DND-41 (cell line): ENCODE measurements around the gene ACAA1.

Source experiments
- ATAC-seq: fragments of 200-7000 bp; cut with Tn5 transposase; 3 replicates; pipeline ENCODE4 v1.9.1; 2021; ENCODE audit warnings: low read depth; ENCODE audit not compliant: insufficient read depth
- DNase-seq: peaks from one replicate; pipeline ENCODE4 v3.0.0-alpha.2; 2020
- H2AFZ ChIP-seq: 2 replicates; pipeline ENCODE4 v1.6.0; 2012; ENCODE audit warnings: low read depth, low read length
- H3K27ac ChIP-seq: 2 replicates; pipeline ENCODE4 v1.5.1; 2012; ENCODE audit warnings: low read length, inconsistent platforms
- H3K27me3 ChIP-seq: fragments of 200-600 bp; sonication (generic); 2 replicates; pipeline ENCODE4 v1.6.0; 2012; ENCODE audit warnings: low read length, mild to moderate bottlenecking, inconsistent platforms; ENCODE audit not compliant: insufficient read depth, poor library complexity
- H3K36me3 ChIP-seq: 2 replicates; pipeline ENCODE4 v1.5.1; 2012; ENCODE audit warnings: low read length, inconsistent platforms; ENCODE audit not compliant: insufficient read depth
- H3K4me1 ChIP-seq: 2 replicates; pipeline ENCODE4 v1.5.1; 2012; ENCODE audit warnings: mild to moderate bottlenecking, low read length; ENCODE audit not compliant: insufficient read depth
- H3K4me2 ChIP-seq: 2 replicates; pipeline ENCODE4 v1.6.0; 2012; ENCODE audit warnings: mild to moderate bottlenecking, moderate library complexity, low read length, inconsistent platforms; ENCODE audit not compliant: insufficient read depth
- H3K4me3 ChIP-seq, 2 experiments: fragments of 200-600 bp in 1 of 2; shearing (Covaris generic) in 1 of 2; 2 replicates each; pipeline ENCODE4 v1.5.1; 2012 to 2016; ENCODE audit warnings: inconsistent platforms in 2 of 2, low read length in 2 of 2, mild to moderate bottlenecking in 2 of 2, low read depth in 1 of 2, moderate library complexity in 1 of 2
- H3K79me2 ChIP-seq: 2 replicates; pipeline ENCODE4 v1.6.0; 2012; ENCODE audit warnings: low read length, inconsistent platforms; ENCODE audit not compliant: insufficient read depth
- H3K9ac ChIP-seq: 2 replicates; pipeline ENCODE4 v1.6.0; 2012; ENCODE audit warnings: low read depth, mild to moderate bottlenecking, inconsistent platforms, low read length, moderate library complexity
- H3K9me3 ChIP-seq: 2 replicates; pipeline ENCODE4 v1.5.1; 2012; ENCODE audit warnings: low read length, moderate library complexity, mild to moderate bottlenecking, inconsistent platforms; ENCODE audit not compliant: insufficient read depth, severe bottlenecking
- H4K20me1 ChIP-seq: 2 replicates; pipeline ENCODE4 v1.6.0; 2012; ENCODE audit warnings: low read length; ENCODE audit not compliant: insufficient read depth
- EZH2 ChIP-seq: IDR thresholded peaks from 3 replicates; pipeline ENCODE4 v1.6.1; 2012; ENCODE audit warnings: borderline replicate concordance, low read depth, mild to moderate bottlenecking, moderate library complexity, low read length, inconsistent platforms; ENCODE audit not compliant: severe bottlenecking
- TF ChIP-seq, protein P1 (sequence below): IDR thresholded peaks from 2 replicates; pipeline ENCODE4 v1.5.1; 2012; ENCODE audit warnings: borderline replicate concordance, low read length, moderate library complexity, mild to moderate bottlenecking; ENCODE audit not compliant: poor library complexity, severe bottlenecking; ENCODE audit errors: extremely low read depth

The ACAA1 gene

DNA sequence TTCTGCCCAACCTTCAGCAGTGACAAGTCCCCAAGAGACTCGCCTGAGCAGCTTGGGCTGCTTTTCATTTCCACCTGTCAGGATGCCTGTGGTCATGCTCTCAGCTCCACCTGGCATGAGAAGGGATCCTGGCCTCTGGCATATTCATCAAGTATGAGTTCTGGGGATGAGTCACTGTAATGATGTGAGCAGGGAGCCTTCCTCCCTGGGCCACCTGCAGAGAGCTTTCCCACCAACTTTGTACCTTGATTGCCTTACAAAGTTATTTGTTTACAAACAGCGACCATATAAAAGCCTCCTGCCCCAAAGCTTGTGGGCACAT lies 5.0 kb upstream of the ACAA1 start:
- Histone ChIP-seq H3K4me1 (peaks cover 26% of the 10 kb centered on the region), H3K27me3 (no peaks in the 10 kb centered on the region), H4K20me1 (no peaks in the 10 kb centered on the region), H3K9me3 (peaks cover 5% of the 10 kb centered on the region), H3K4me3 (no peak overlapping the region), H2AFZ (no peak overlapping the region), H3K27ac (no peak overlapping the region), H3K36me3 (peaks cover 25% of the 10 kb centered on the region), H3K4me2 (no peak overlapping the region), H3K9ac (no peak overlapping the region), H3K79me2 (peaks cover 23% of the 10 kb centered on the region)
- DNase-seq (no peak), ATAC-seq (no peak)
- TF ChIP-seq, protein P1, sequence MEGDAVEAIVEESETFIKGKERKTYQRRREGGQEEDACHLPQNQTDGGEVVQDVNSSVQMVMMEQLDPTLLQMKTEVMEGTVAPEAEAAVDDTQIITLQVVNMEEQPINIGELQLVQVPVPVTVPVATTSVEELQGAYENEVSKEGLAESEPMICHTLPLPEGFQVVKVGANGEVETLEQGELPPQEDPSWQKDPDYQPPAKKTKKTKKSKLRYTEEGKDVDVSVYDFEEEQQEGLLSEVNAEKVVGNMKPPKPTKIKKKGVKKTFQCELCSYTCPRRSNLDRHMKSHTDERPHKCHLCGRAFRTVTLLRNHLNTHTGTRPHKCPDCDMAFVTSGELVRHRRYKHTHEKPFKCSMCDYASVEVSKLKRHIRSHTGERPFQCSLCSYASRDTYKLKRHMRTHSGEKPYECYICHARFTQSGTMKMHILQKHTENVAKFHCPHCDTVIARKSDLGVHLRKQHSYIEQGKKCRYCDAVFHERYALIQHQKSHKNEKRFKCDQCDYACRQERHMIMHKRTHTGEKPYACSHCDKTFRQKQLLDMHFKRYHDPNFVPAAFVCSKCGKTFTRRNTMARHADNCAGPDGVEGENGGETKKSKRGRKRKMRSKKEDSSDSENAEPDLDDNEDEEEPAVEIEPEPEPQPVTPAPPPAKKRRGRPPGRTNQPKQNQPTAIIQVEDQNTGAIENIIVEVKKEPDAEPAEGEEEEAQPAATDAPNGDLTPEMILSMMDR = no peak
- no peak for TF ChIP-seq EZH2

DNA sequence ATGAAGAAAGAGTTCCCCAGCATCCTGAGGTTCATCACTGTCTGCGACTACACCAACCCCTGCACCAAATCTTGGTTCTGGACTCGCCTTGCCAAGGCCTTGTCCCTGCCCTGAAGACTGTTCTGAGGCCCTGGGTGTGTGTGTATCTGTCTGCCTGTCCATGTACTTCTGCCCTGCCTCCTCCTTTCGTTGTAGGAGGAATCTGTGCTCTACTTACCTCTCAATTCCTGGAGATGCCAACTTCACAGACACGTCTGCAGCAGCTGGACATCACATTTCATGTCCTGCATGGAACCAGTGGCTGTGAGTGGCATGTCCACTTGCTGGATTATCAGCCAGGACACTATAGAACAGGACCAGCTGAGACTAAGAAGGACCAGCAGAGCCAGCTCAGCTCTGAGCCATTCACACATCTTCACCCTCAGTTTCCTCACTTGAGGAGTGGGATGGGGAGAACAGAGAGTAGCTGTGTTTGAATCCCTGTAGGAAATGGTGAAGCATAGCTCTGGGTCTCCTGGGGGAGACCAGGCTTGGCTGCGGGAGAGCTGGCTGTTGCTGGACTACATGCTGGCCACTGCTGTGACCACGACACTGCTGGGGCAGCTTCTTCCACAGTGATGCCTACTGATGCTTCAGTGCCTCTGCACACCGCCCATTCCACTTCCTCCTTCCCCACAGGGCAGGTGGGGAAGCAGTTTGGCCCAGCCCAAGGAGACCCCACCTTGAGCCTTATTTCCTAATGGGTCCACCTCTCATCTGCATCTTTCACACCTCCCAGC lies 4.4 kb upstream of the ACAA1 start:
- peaks cover 28% of the 10 kb centered on the region for H3K79me2 ChIP-seq
- H3K9me3 ChIP-seq = peaks cover 5% of the 10 kb centered on the region
- TF ChIP-seq, protein P1 = no peak
- TF ChIP-seq EZH2 = no peak
- H3K9ac ChIP-seq = no peak overlapping the region
- no peak overlapping the region for H3K4me2 ChIP-seq
- H2AFZ ChIP-seq = no peak overlapping the region
- H3K4me1 ChIP-seq = peaks cover 27% of the 10 kb centered on the region
- ATAC-seq = no peak
- H3K4me3 ChIP-seq = no peak overlapping the region
- no peaks in the 10 kb centered on the region for H4K20me1 ChIP-seq
- H3K36me3 ChIP-seq = peaks cover 25% of the 10 kb centered on the region
- DNase-seq = no peak
- H3K27ac ChIP-seq = no peak overlapping the region
- H3K27me3 ChIP-seq = no peaks in the 10 kb centered on the region

DNA sequence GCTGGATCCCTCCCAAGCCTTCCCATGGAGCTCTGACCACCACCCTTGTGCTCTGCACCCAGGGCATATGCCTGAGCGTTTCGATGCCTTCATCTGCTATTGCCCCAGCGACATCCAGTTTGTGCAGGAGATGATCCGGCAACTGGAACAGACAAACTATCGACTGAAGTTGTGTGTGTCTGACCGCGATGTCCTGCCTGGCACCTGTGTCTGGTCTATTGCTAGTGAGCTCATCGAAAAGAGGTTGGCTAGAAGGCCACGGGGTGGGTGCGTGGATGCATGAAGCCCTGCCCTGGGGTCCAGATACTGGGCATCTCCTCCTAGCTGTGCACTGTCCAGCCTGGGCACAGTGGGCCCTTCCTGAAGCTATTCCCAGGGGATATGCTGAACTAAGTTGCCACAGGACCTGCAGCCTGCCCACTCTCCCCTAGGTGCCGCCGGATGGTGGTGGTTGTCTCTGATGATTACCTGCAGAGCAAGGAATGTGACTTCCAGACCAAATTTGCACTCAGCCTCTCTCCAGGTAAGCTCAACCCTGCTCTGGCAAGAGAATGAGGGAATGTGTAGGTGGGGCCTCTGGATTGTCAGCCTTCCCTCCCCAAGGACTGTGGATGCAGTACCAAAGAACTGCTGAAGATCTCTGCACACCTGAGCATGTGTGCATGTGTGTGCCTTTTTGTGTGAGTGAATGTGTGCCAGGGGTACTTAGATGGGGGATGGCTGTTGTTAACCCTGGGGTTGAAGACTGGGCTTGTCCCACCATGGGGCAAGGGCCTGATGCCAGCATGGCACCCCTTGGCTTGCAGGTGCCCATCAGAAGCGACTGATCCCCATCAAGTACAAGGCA lies 3.6 kb upstream of the ACAA1 start:
- Histone ChIP-seq H3K4me2 (peak overlapping the region; percentile 97; the same call in 1 of the 2 replicates), H3K27me3 (no peaks in the 10 kb centered on the region), H3K79me2 (peaks cover 36% of the 10 kb centered on the region), H3K4me3 (peak overlapping the region in 1 of 2 experiments; percentile 92; a peak in 2 of 4 replicates), H4K20me1 (no peaks in the 10 kb centered on the region), H3K9me3 (no peaks in the 10 kb centered on the region), H3K4me1 (peaks cover 36% of the 10 kb centered on the region), H3K9ac (no peak overlapping the region; the same call in 1 of the 2 replicates), H3K36me3 (peaks cover 26% of the 10 kb centered on the region), H2AFZ (no peak overlapping the region), H3K27ac (no peak overlapping the region)
- TF ChIP-seq, protein P1 = peak; percentile 7
- no peak for TF ChIP-seq EZH2
- ATAC-seq (no peak), DNase-seq (no peak)
